NB4 (cell line): ENCODE data around the gene TSEN34.
"Not testable (repeated sequence)": the region's sequence is repeated elsewhere in the genome, so short reads cannot be mapped to it uniquely, and the experiment has no call there.

ENCODE experiments used
- POLR2A ChIP-seq: IDR thresholded peaks from 2 replicates; pipeline ENCODE4 v1.6.1; 2011; ENCODE audit warnings: mild to moderate bottlenecking; ENCODE audit not compliant: insufficient read length; ENCODE audit errors: extremely low read depth
- TF ChIP-seq, protein P1 (sequence below): IDR thresholded peaks from one replicate; pipeline ENCODE4 v1.5.1; 2012; ENCODE audit warnings: low read depth, low read length

DNA sequence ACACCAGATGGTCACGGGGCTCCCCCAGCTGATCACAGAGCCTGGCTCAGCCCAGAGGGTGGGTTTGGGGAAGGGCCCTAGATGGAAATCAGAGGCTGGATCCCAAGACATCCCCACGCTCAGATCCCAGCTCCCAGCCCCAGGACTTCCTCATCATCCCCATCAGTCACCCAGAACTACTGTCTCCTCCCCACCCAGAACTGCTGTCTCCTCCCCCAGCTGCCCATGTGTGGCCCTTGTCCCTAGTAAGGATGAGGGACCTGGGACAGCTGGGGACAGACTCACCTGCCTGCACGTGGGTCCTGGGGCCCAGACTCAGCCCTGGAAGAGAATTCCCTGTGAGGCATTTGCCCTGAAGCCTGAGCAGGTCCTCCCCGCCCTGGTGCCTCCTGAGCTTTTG is 51.1 kb downstream of the TSEN34 start:
- TF ChIP-seq, protein P1, sequence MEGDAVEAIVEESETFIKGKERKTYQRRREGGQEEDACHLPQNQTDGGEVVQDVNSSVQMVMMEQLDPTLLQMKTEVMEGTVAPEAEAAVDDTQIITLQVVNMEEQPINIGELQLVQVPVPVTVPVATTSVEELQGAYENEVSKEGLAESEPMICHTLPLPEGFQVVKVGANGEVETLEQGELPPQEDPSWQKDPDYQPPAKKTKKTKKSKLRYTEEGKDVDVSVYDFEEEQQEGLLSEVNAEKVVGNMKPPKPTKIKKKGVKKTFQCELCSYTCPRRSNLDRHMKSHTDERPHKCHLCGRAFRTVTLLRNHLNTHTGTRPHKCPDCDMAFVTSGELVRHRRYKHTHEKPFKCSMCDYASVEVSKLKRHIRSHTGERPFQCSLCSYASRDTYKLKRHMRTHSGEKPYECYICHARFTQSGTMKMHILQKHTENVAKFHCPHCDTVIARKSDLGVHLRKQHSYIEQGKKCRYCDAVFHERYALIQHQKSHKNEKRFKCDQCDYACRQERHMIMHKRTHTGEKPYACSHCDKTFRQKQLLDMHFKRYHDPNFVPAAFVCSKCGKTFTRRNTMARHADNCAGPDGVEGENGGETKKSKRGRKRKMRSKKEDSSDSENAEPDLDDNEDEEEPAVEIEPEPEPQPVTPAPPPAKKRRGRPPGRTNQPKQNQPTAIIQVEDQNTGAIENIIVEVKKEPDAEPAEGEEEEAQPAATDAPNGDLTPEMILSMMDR: not testable (repeated sequence)
- not testable (repeated sequence) for TF ChIP-seq POLR2A
